ENCODE results near the gene ONECUT3.

ONECUT3 gene

DNA sequence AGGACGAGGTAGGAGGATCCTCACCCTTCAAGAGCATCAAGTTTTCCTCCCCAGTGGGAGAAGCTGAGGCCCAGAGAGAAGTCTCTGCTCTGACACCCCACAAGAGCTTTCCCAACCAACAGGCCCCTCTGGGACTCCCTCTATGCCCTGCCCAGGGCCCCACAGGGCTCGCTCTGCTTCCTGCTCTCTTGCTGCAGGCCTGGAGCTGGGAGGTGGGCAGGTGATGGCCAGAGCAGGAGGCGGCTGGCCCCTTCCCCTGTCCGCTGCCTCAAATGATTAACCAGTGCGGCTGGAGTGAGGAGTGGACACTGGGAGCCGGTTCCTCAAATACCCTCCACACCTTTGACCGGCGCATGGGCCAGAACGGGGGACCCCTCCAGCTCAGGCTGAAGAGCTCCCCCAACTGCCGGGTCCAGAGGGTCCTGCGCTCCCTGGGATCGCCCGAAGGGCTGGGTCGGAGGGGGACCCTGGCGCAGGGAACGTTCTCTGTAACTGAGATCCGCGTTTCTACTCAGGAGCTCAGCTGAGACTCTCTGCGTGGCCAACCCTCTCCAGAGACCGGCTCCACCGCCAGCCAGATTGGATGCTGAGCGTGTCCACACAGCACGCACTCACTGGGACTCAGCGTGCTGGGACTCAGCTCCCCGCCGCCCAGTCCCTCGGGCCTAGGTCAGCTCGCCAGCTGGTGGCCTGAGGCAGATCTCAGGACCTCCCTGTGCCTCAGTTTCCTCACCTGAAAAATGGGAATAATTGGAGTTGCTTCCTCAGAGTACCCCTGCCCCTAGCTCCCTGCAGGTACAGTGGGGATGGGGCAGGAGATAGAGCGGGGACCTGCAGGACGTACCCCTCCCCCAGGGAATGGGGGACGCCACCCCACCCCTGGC lies 6.7 kb upstream of the ONECUT3 start:
- Histone ChIP-seq H2BK12ac (ENCODE audit: low read length in 2 of 2) (no peak overlapping the region), H4K91ac (ENCODE audit: low read length) (no peak overlapping the region), H3K27ac (ENCODE audit: low read length, poor library complexity, severe bottlenecking) (no peak overlapping the region), H2BK120ac (ENCODE audit: low read depth, low read length) (no peak overlapping the region), H3K4ac (ENCODE audit: low read depth in 1 of 2, low read length in 2 of 2) (no peak overlapping the region), H3K36me3 (ENCODE audit: control insufficient read depth in 1 of 2, insufficient read depth in 2 of 2, low read depth in 1 of 2, low read length in 2 of 2) (no peaks in the 10 kb centered on the region), H3K23ac (ENCODE audit: low read length in 2 of 2) (no peak overlapping the region), H4K8ac (ENCODE audit: low read length) (no peak overlapping the region), H2AK5ac (ENCODE audit: low read length, severe bottlenecking) (no peak overlapping the region), H2AFZ (ENCODE audit: low read depth, low read length) (no peak overlapping the region), H3K79me1 (replicated peaks; ENCODE audit: low read length, poor library complexity, severe bottlenecking) (no peaks in the 10 kb centered on the region), H3K14ac (ENCODE audit: low read length in 2 of 2) (peak overlapping the region in 1 of 2 experiments; percentile 30), H3K9ac (ENCODE audit: low read length) (no peak overlapping the region), H3K4me3 (ENCODE audit: insufficient read depth in 1 of 2, low read depth in 1 of 2, low read length in 2 of 2) (no peak overlapping the region), H2BK5ac (ENCODE audit: low read depth, low read length, poor library complexity, severe bottlenecking) (no peak overlapping the region), H3K18ac (ENCODE audit: low read depth in 1 of 2, low read length in 2 of 2) (peak overlapping the region in 1 of 2 experiments; percentile 47), H3K27me3 (ENCODE audit: control insufficient read depth in 1 of 2, insufficient read depth in 1 of 2, low read length in 2 of 2) (peaks cover 67 to 81% of the 10 kb centered on the region in 2 experiments), H3K4me2 (ENCODE audit: low read length, poor library complexity, severe bottlenecking) (peak overlapping the region; percentile 24), H2BK15ac (ENCODE audit: low read depth, poor library complexity, severe bottlenecking) (no peak overlapping the region), H3K9me3 (ENCODE audit: control insufficient read depth, low read length) (no peaks in the 10 kb centered on the region), H3K4me1 (ENCODE audit: control insufficient read depth, insufficient read depth, low read depth, low read length) (peaks cover 45% of the 10 kb centered on the region)
- peak; percentile 30 for DNase-seq
- WGBS, result 12% methylated on average over 26 of the region's 31 CpGs

DNA sequence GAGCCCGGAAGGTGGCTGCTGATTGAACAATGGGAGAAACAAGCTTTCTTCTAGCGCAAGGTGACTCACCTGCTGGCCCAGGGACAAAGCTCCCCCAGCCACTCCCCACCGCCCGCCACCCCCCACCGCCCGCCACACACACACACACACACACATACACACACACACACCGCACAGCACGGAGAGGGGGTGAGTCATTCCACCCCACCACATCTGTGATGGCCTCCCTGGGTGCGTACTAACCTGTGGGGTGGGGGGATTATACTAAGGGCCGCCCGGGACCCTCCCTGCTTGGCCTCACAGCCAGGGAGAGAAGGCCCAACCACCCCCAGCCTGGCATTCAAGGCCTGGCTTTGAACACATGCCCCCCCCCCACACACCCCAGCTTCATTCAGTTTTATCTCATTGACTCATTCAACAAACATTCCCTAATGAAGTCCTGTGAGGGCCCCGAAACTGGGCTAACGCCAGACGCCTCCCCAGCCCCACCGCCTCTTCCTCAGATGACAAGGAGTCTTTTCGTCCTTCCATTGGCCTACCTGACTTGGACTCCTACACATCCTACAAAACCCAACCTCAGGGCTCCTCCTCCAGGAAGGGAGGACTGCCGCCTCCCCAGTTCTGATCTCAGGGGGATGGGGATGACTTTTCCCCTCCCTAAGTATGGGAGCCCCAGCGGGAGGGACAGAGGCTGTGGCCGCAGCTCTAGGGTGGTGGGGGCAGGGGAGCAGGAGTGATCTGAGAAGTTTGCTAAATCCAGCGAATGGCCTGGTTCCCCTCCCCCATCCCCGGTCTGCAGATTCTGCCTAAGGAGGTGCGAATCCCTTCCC lies 5.8 kb upstream of the ONECUT3 start:
- Histone ChIP-seq H2BK12ac (ENCODE audit: low read length in 2 of 2) (no peak overlapping the region), H3K14ac (ENCODE audit: low read length in 2 of 2) (no peak overlapping the region), H3K18ac (ENCODE audit: low read depth in 1 of 2, low read length in 2 of 2) (no peak overlapping the region), H2AFZ (ENCODE audit: low read depth, low read length) (no peak overlapping the region), H3K23ac (ENCODE audit: low read length in 2 of 2) (no peak overlapping the region), H3K27ac (ENCODE audit: low read length, poor library complexity, severe bottlenecking) (no peak overlapping the region), H3K27me3 (ENCODE audit: control insufficient read depth in 1 of 2, insufficient read depth in 1 of 2, low read length in 2 of 2) (peaks cover 76 to 85% of the 10 kb centered on the region in 2 experiments), H2BK120ac (ENCODE audit: low read depth, low read length) (no peak overlapping the region), H3K9me3 (ENCODE audit: control insufficient read depth, low read length) (no peaks in the 10 kb centered on the region), H3K9ac (ENCODE audit: low read length) (no peak overlapping the region), H3K36me3 (ENCODE audit: control insufficient read depth in 1 of 2, insufficient read depth in 2 of 2, low read depth in 1 of 2, low read length in 2 of 2) (no peaks in the 10 kb centered on the region), H4K91ac (ENCODE audit: low read length) (no peak overlapping the region), H3K4me3 (ENCODE audit: insufficient read depth in 1 of 2, low read depth in 1 of 2, low read length in 2 of 2) (no peak overlapping the region), H2BK15ac (ENCODE audit: low read depth, poor library complexity, severe bottlenecking) (no peak overlapping the region), H4K8ac (ENCODE audit: low read length) (no peak overlapping the region), H3K4me2 (ENCODE audit: low read length, poor library complexity, severe bottlenecking) (peak overlapping the region; percentile 5), H3K4ac (ENCODE audit: low read depth in 1 of 2, low read length in 2 of 2) (no peak overlapping the region), H3K4me1 (ENCODE audit: control insufficient read depth, insufficient read depth, low read depth, low read length) (peaks cover 45% of the 10 kb centered on the region), H3K79me1 (replicated peaks; ENCODE audit: low read length, poor library complexity, severe bottlenecking) (no peaks in the 10 kb centered on the region), H2BK5ac (ENCODE audit: low read depth, low read length, poor library complexity, severe bottlenecking) (no peak overlapping the region), H2AK5ac (ENCODE audit: low read length, severe bottlenecking) (no peak overlapping the region)
- DNase-seq, result peak; percentile 72
- WGBS, result 1% methylated on average over 11 of the region's 22 CpGs

DNA sequence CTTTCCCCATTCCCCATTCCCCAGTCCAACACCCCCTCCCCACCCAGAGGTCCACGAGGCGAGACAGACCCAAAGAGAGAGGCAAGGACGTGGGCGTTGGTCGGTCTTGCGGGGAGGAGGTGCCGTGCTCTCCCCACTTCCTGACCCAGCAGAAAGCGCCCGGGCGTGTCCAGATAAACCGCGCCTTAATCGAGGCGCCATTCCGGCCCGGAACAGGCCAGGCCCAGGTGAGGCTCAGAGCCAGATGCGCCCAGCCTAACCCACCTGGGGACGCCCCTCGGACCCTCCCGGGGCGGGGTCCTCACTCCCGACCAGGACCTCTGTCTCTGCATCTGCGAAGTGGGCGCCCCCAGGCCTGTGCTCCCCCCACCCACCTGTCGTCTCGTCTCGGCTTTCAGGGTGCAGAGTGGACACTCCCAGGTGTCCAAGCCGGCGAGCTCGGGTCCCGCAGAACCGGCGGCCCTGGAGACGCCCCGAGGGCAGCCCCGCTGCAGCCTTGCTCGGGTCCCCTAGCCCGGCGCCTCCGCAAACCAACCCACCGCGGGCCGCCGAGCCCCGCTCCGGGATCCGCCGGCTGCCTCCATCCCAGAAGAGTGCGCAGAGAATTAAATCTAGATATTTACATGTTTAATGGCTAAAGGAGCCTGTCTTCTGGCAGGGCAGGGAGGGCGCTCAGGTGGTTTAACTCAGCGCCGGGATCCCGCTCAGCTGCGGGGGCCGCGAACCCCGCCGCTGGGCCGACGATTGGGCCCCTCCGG lies 5.0 kb upstream of the ONECUT3 start:
- Histone ChIP-seq H3K79me1 (replicated peaks; ENCODE audit: low read length, poor library complexity, severe bottlenecking) (no peaks in the 10 kb centered on the region), H2BK5ac (ENCODE audit: low read depth, low read length, poor library complexity, severe bottlenecking) (no peak overlapping the region), H2BK12ac (ENCODE audit: low read length in 2 of 2) (no peak overlapping the region), H3K27ac (ENCODE audit: low read length, poor library complexity, severe bottlenecking) (no peak overlapping the region), H3K23ac (ENCODE audit: low read length in 2 of 2) (no peak overlapping the region), H2AFZ (ENCODE audit: low read depth, low read length) (no peak overlapping the region), H3K4ac (ENCODE audit: low read depth in 1 of 2, low read length in 2 of 2) (peak overlapping the region in 1 of 2 experiments; percentile 47), H3K18ac (ENCODE audit: low read depth in 1 of 2, low read length in 2 of 2) (peak overlapping the region in 1 of 2 experiments; percentile 18), H3K4me1 (ENCODE audit: control insufficient read depth, insufficient read depth, low read depth, low read length) (peaks cover 45% of the 10 kb centered on the region), H2BK15ac (ENCODE audit: low read depth, poor library complexity, severe bottlenecking) (no peak overlapping the region), H3K36me3 (ENCODE audit: control insufficient read depth in 1 of 2, insufficient read depth in 2 of 2, low read depth in 1 of 2, low read length in 2 of 2) (no peaks in the 10 kb centered on the region), H3K4me2 (ENCODE audit: low read length, poor library complexity, severe bottlenecking) (peak overlapping the region; percentile 28), H2AK5ac (ENCODE audit: low read length, severe bottlenecking) (no peak overlapping the region), H3K4me3 (ENCODE audit: insufficient read depth in 1 of 2, low read depth in 1 of 2, low read length in 2 of 2) (no peak overlapping the region), H3K9ac (ENCODE audit: low read length) (no peak overlapping the region), H4K91ac (ENCODE audit: low read length) (no peak overlapping the region), H4K8ac (ENCODE audit: low read length) (no peak overlapping the region), H3K27me3 (ENCODE audit: control insufficient read depth in 1 of 2, insufficient read depth in 1 of 2, low read length in 2 of 2) (peaks cover 77 to 84% of the 10 kb centered on the region in 2 experiments), H2BK120ac (ENCODE audit: low read depth, low read length) (no peak overlapping the region), H3K9me3 (ENCODE audit: control insufficient read depth, low read length) (no peaks in the 10 kb centered on the region), H3K14ac (ENCODE audit: low read length in 2 of 2) (no peak overlapping the region)
- WGBS, result under 1% methylated on average over 52 of the region's 61 CpGs
- no peak for DNase-seq
